GM12873 (cell line): ENCODE measurements around the gene DDX17.

Experiments
- TF ChIP-seq, protein P1 (sequence below): IDR thresholded peaks from 2 replicates; pipeline ENCODE4 v1.5.1; 2012; ENCODE audit warnings: low read depth, mild to moderate bottlenecking, moderate library complexity, low read length, control low read depth; ENCODE audit not compliant: insufficient read depth; ENCODE audit errors: missing control alignments

Gene DDX17

DNA sequence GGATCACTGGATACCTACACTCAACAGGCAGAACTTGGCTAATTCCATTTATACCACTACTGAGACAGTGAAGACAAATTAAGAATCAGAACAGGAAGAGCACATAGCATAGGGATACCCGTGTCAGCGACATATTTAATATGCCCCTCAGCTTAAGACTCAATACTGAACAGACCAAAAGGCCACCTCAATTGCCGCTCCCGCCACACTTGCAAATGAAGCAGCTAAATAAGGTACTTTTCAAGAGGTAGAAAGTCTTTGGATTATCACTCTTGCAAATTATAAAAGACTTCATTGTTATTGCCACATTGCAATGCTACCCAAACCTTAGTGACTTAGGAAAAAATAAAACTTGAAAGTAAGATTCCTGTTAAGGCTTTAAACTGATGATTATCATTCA lies 3.1 kb downstream of the DDX17 start:
- TF ChIP-seq, protein P1, sequence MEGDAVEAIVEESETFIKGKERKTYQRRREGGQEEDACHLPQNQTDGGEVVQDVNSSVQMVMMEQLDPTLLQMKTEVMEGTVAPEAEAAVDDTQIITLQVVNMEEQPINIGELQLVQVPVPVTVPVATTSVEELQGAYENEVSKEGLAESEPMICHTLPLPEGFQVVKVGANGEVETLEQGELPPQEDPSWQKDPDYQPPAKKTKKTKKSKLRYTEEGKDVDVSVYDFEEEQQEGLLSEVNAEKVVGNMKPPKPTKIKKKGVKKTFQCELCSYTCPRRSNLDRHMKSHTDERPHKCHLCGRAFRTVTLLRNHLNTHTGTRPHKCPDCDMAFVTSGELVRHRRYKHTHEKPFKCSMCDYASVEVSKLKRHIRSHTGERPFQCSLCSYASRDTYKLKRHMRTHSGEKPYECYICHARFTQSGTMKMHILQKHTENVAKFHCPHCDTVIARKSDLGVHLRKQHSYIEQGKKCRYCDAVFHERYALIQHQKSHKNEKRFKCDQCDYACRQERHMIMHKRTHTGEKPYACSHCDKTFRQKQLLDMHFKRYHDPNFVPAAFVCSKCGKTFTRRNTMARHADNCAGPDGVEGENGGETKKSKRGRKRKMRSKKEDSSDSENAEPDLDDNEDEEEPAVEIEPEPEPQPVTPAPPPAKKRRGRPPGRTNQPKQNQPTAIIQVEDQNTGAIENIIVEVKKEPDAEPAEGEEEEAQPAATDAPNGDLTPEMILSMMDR, result no peak

DNA sequence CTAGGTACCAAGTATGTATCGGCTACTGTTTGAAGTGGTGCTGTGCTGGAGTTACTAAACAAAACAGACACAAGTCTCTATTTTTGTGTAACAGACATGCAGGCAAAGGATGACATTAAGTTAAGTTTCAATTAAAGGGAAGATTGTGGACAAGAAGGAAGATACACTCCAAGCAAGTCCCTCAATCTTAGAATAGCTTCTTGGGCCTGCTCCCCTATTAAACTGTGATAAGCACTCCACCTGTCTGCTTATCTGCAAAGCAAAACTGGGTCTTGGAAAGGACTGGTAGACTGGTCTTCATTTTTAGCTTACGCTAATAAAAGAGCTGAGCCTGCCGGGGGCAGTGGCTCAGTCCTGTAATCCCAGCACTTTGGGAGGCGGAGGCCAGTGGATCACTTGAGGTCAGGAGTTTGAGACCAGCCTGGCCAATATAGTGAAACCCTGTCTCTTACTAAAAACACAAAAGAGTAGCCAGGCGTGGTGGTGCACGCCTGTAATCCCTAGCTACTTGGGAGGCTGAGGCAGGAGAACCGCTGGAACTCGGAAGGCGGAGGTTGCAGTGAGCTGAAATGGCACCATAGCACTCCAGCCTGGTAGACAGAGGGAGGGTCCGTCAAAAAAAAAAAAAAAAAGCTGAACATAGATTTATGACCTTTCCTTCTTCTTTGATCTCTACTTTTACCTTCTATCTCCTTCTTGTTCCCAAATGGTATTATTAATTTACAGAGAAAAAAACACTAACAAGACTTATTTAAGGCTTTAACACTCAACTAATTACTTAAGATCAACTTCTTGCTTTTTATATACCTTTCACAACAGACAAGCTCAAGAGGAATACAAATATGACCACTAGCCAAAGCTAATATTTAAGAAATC lies 4.1 kb downstream of the DDX17 start:
- TF ChIP-seq, protein P1, result no peak

DNA sequence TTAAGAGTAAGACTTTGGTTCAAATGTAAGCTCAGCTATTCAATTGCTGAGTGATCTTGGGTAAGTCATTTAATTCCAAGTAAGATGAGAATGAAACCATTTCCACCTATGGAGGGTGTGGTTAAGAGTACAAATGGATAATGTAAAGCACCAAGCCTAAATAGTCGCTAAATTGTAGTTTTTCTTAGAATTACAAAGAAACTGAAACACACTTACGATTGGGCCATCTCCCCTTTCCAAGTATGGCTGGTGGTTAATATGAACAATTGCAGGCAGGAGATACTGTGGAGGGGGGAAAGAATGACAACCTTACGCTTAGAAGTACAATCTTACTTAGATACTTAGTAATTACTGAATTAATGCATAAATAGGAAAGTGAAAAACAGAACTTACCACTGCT lies 8.2 kb downstream of the DDX17 start:
- TF ChIP-seq, protein P1, result no peak

DNA sequence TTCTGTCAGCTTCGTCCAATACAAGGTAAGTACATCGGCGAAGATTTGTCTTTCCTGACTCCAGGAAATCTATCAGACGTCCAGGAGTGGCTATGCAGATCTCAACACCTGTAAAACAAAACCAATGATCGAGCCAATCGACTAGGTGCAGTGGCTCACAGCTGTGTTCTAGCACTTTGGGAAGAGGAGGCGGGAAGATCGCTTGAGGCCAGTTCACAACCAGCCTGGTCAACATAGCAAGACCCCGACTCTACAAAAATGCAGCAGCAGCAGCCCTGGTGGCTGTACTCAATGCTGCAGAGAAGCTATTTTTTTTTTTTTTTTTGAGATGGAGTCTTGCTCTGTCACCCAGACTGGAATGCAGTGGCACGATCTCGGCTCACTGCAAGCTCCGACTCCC lies 11.2 kb downstream of the DDX17 start:
- TF ChIP-seq, protein P1, result peak; percentile 4

DNA sequence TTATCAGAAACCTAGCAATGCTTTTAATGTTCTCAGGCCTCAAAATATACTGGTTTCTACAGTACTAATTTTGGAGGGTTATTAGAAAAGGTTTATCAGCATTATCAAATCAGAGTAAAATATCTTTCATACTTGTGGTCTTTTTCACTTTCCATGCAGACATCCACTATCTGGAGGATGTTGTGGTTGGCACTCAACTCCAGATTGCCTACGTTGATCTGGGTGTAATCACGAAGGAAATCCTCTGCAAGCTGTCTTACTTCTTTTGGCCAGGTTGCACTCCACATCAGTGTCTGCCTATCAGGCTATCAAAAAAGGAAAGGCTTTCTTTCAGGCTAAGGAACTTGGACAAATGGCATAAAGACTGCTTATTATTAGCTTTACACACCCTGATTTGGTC lies 11.6 kb downstream of the DDX17 start:
- TF ChIP-seq, protein P1, result no peak

DNA sequence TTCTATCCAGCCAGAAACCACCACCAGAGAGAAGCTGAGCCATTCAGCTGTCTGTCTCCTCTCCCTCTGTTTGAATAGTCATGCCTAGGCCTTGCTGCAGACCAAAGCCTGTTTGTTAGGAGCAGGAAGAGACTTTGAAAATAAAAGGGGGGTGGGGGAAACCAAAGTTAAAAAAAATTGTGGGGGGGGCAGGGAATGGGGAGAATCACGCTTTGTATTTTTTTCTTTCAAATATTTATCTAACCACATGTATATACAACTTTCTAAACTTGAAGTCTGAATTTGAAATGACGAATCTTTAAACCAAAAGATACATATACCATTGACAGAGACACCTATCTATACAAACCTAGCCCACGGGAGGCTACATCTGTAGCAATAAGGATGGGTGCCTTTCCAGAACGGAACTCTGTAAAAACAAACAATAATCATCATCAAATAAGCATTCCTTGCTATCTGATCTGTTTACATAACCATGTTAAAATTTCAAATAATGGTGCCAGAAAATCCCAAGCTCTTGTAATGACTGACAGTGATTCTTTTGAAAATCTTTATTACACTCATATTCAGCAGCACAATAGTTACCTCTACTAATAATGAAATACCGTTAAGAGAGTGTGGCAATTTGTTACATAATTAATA lies 14.3 kb downstream of the DDX17 start:
- TF ChIP-seq, protein P1, result no peak

DNA sequence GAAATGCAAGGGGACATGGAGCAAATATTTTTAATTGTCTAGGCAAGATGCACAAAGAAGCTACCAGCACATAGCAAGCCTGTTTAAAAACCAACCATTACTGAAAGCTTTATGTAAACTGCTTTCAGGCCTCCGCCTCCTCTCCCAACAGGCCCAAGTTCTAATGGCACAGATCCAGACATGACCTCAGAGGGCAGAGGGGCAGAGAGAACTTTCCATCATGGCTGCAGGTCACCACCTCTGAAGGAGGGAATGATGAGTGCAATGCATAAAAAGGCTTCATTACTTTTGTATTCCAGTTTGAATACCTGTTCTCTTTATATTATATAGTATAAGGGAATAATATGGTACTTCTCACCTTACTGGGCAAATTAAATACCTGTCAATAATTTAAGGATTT lies 15.2 kb downstream of the DDX17 start:
- TF ChIP-seq, protein P1, result no peak
